ENCODE data around the gene HSPA1B.
"Not testable (repeated sequence)": the region's sequence is repeated elsewhere in the genome, so short reads cannot be mapped to it uniquely, and the experiment has no call there.

Gene HSPA1B

GRCh38 chr6:31822036-31822821 lies 5.3 kb upstream of the HSPA1B start:
- no peak for TF ChIP-seq PKNOX1 (IDR thresholded peaks at IDR 0.05)
- TF ChIP-seq SP1 (IDR thresholded peaks at IDR 0.05): no peak
- TF ChIP-seq HDGF (IDR thresholded peaks at IDR 0.05; ENCODE audit: borderline replicate concordance): no peak
- no peak for TF ChIP-seq SUZ12 (IDR thresholded peaks at IDR 0.05)
- TF ChIP-seq TARDBP (IDR thresholded peaks at IDR 0.05): no peak
- TF ChIP-seq FOXM1 (IDR thresholded peaks at IDR 0.05; ENCODE audit: borderline replicate concordance): no peak
- no peak for TF ChIP-seq BHLHE40 (IDR thresholded peaks at IDR 0.05; ENCODE audit: borderline replicate concordance)
- TF ChIP-seq NFRKB (IDR thresholded peaks at IDR 0.05): no peak
- no peak for TF ChIP-seq CTBP1 (IDR thresholded peaks at IDR 0.05; ENCODE audit: borderline replicate concordance)
- TF ChIP-seq ELF4 (IDR thresholded peaks at IDR 0.05): no peak
- TF ChIP-seq ZNF384 (IDR thresholded peaks at IDR 0.05): no peak
- TF ChIP-seq FOXA1 (IDR thresholded peaks at IDR 0.05): no peak
- TF ChIP-seq L3MBTL2 (conservative IDR thresholded peaks at IDR 0.05): no peak
- TF ChIP-seq LEF1 (IDR thresholded peaks at IDR 0.05; ENCODE audit: borderline replicate concordance): no peak
- no peak for TF ChIP-seq FOXK2 (IDR thresholded peaks at IDR 0.05)
- no peak for TF ChIP-seq ARNT (IDR thresholded peaks at IDR 0.05)
- ChIA-PET POLR2A (interaction anchor here (1.8 to 4.7 kb wide), 5 partner anchors 8 to 119 kb away, joined by 5 to 25 read pairs (median 9); partner anchors contain the start of genes ABHD16A, LSM2 and NEU1), CTCF (interaction anchor here (0.5 kb wide), 1 partner anchor 52 kb away, joined by 3 read pairs; no protein-coding TSS in a partner anchor)
- DNase-seq (ENCODE audit: extremely low spot score): peak; percentile 50

- ChIA-PET POLR2A (interaction anchor here (1.8 to 3.0 kb wide), 4 partner anchors 8 to 39 kb away, joined by 8 to 16 read pairs (median 11); partner anchors contain the start of genes HSPA1A, HSPA1L, LSM2 and NEU1), CTCF (interaction anchor here (0.7 kb wide), 1 partner anchor 291 kb away, joined by 3 read pairs; no protein-coding TSS in a partner anchor)
- not testable (repeated sequence) for DNase-seq (ENCODE audit: extremely low spot score)
Measured at GRCh38 chr6:31823592-31824196, 3.8 kb upstream of the HSPA1B start.

DNA sequence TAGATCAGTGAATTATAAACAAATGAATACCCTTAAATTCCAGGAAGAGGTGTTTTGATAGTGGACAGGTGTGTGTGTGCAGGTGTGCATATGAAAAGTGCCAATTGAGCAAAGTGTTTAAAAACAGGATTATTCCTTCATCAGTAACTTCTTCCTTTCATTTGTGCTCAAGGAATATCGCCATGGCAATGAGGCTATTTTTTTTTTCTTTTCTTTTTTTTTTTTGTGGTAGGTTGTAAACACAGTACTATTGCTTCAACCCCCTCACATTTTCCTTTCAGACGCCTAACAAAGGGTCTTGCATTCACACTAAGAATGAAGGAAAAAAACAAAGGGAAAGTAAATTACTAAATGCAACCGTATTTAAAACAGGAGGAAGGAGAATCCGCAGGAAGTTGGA lies 2.0 kb upstream of the HSPA1B start:
- ChIA-PET CTCF (interaction anchor here (0.8 kb wide), 1 partner anchor 30 kb away, joined by 4 read pairs; the partner anchor contains the start of gene VARS1), POLR2A (interaction anchor here (1.1 to 2.2 kb wide), 3 partner anchors 10 to 30 kb away, joined by 5 to 13 read pairs (median 10); partner anchors contain the start of genes HSPA1A, HSPA1L, LSM2 and VARS1)
- TF ChIP-seq LEF1 (IDR thresholded peaks at IDR 0.05; ENCODE audit: borderline replicate concordance) (no peak), ZNF384 (IDR thresholded peaks at IDR 0.05) (peak; percentile 44; the same call in 1 of the 2 replicates)
- DNase-seq (ENCODE audit: extremely low spot score): no peak

- CTCF ChIA-PET: interaction anchor here (0.5 to 1.3 kb wide), 3 partner anchors 10 to 97 kb away, joined by 3 to 5 read pairs (median 4); partner anchors contain the start of gene LSM2
- DNase-seq (ENCODE audit: extremely low spot score): no peak
- TF ChIP-seq HDGF (IDR thresholded peaks at IDR 0.05; ENCODE audit: borderline replicate concordance): no peak
- TF ChIP-seq BHLHE40 (IDR thresholded peaks at IDR 0.05; ENCODE audit: borderline replicate concordance): no peak
- TF ChIP-seq ARNT (IDR thresholded peaks at IDR 0.05): no peak
- TF ChIP-seq L3MBTL2 (conservative IDR thresholded peaks at IDR 0.05): no peak
- TF ChIP-seq FOXM1 (IDR thresholded peaks at IDR 0.05; ENCODE audit: borderline replicate concordance): no peak
- TF ChIP-seq ELF4 (IDR thresholded peaks at IDR 0.05): no peak
- POLR2A ChIA-PET: interaction anchor here (0.6 to 2.4 kb wide), 49 partner anchors 8 to 1443 kb away, joined by 3 to 104 read pairs (median 5); partner anchors contain the start of genes ABHD16A, BAG6, CLIC1 and DDX39B
Measured at GRCh38 chr6:31826793-31827285, 699 bp upstream of the HSPA1B start.

DNA sequence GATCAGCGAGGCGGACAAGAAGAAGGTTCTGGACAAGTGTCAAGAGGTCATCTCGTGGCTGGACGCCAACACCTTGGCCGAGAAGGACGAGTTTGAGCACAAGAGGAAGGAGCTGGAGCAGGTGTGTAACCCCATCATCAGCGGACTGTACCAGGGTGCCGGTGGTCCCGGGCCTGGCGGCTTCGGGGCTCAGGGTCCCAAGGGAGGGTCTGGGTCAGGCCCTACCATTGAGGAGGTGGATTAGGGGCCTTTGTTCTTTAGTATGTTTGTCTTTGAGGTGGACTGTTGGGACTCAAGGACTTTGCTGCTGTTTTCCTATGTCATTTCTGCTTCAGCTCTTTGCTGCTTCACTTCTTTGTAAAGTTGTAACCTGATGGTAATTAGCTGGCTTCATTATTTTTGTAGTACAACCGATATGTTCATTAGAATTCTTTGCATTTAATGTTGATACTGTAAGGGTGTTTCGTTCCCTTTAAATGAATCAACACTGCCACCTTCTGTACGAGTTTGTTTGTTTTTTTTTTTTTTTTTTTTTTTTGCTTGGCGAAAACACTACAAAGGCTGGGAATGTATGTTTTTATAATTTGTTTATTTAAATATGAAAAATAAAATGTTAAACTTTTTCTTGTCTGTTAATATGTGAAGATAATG lies 2.2 kb downstream of the HSPA1B start:
- CTCF ChIA-PET: interaction anchor here (0.6 to 2.0 kb wide), 10 partner anchors 10 to 306 kb away, joined by 3 to 7 read pairs (median 4); partner anchors contain the start of genes ABHD16A, LSM2 and VARS1
- TF ChIP-seq L3MBTL2 (conservative IDR thresholded peaks at IDR 0.05) (no peak), FOXM1 (IDR thresholded peaks at IDR 0.05; ENCODE audit: borderline replicate concordance) (no peak), SUZ12 (IDR thresholded peaks at IDR 0.05) (no peak), FOXK2 (IDR thresholded peaks at IDR 0.05) (no peak), PKNOX1 (IDR thresholded peaks at IDR 0.05) (no peak), SP1 (IDR thresholded peaks at IDR 0.05) (no peak), ZNF384 (IDR thresholded peaks at IDR 0.05) (peak; percentile 99)
- POLR2A ChIA-PET: interaction anchor here (0.7 to 7.2 kb wide), 11 partner anchors 10 to 177 kb away, joined by 3 to 65 read pairs (median 10); partner anchors contain the start of genes BAG6, DDAH2, HSPA1A and HSPA1L
- no peak for DNase-seq (ENCODE audit: extremely low spot score)

DNA sequence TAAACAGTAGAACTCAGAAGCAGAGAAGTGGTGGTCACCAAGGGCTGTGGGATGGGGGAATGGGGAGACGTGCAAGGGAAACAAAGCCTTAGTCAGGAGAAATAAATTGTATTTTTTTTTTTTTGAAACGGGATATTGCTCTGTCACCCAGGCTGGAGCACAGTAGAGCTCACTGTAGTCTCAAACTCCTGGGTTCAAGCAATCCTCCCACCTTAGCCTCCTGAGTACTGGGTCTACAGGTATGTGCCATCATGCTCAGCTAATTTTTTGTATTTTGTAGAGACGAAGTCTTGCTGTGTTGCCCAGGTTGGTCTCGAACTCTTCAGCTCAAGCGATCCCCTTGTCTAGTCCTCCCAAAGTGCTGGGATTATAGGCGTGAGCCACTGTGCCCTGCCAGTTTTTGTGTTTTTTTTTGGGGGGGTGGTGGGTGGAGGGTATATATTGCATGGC lies 3.4 kb downstream of the HSPA1B start:
- TF ChIP-seq CTBP1 (IDR thresholded peaks at IDR 0.05; ENCODE audit: borderline replicate concordance): no peak
- TF ChIP-seq FOXK2 (IDR thresholded peaks at IDR 0.05): no peak
- TF ChIP-seq L3MBTL2 (conservative IDR thresholded peaks at IDR 0.05): no peak
- TF ChIP-seq ZNF384 (IDR thresholded peaks at IDR 0.05): no peak
- no peak for TF ChIP-seq HDGF (IDR thresholded peaks at IDR 0.05; ENCODE audit: borderline replicate concordance)
- no peak for TF ChIP-seq BHLHE40 (IDR thresholded peaks at IDR 0.05; ENCODE audit: borderline replicate concordance)
- no peak for TF ChIP-seq TARDBP (IDR thresholded peaks at IDR 0.05)
- no peak for TF ChIP-seq FOXM1 (IDR thresholded peaks at IDR 0.05; ENCODE audit: borderline replicate concordance)
- POLR2A ChIA-PET: interaction anchor here (1.0 to 7.2 kb wide), 11 partner anchors 11 to 283 kb away, joined by 3 to 65 read pairs (median 10); partner anchors contain the start of genes BAG6, DDAH2, HSPA1A and HSPA1L
- CTCF ChIA-PET: interaction anchor here (0.7 to 2.0 kb wide), 9 partner anchors 12 to 144 kb away, joined by 3 to 7 read pairs (median 4); partner anchors contain the start of genes LSM2 and VARS1
- DNase-seq (ENCODE audit: extremely low spot score): no peak
